SK-N-SH treated with all-trans-retinoic acid at 6 μM for 48 hours (cell line): ENCODE results near the gene RNF213.

Experiments used
- ARNTL ChIP-seq: fragments of 450-650 bp; formaldehyde crosslinking; IDR thresholded peaks from 2 replicates; pipeline ENCODE4 v1.5.0; 2020; ENCODE audit warnings: low read depth, mild to moderate bottlenecking, moderate library complexity, borderline replicate concordance
- RARB ChIP-seq: fragments of 250-450 bp; sonication (Bioruptor Pico); IDR thresholded peaks from 2 replicates; pipeline ENCODE4 v1.8.0; 2021; ENCODE audit warnings: mild to moderate bottlenecking, moderate library complexity
- ZC3H10 ChIP-seq: fragments of 250-450 bp; sonication (Bioruptor Pico); IDR thresholded peaks from 2 replicates; pipeline ENCODE4 v1.5.1; 2021; ENCODE audit warnings: mild to moderate bottlenecking, moderate library complexity
- ZFP30 ChIP-seq: fragments of 450-650 bp; formaldehyde crosslinking; IDR thresholded peaks from 2 replicates; pipeline ENCODE4 v1.5.0; 2022; ENCODE audit warnings: mild to moderate bottlenecking, moderate library complexity
- ZNF565 ChIP-seq: fragments of 450-650 bp; formaldehyde crosslinking; conservative IDR thresholded peaks from 2 replicates; pipeline ENCODE4 v1.5.0; 2020; ENCODE audit warnings: low read depth, mild to moderate bottlenecking, moderate library complexity
- TF ChIP-seq, protein P1 (sequence below): fragments of 250-450 bp; sonication (Bioruptor Pico); IDR thresholded peaks from 2 replicates; pipeline ENCODE4 v1.8.0; 2021; ENCODE audit warnings: low read depth, mild to moderate bottlenecking, moderate library complexity, borderline replicate concordance

GRCh38 chr17:80328634-80329380 is 68.2 kb downstream of the RNF213 start:
- TF ChIP-seq RARB (CRISPR knock-in tag) = no peak
- no peak for TF ChIP-seq ZNF565 (CRISPR knock-in tag)
- TF ChIP-seq, protein P1, sequence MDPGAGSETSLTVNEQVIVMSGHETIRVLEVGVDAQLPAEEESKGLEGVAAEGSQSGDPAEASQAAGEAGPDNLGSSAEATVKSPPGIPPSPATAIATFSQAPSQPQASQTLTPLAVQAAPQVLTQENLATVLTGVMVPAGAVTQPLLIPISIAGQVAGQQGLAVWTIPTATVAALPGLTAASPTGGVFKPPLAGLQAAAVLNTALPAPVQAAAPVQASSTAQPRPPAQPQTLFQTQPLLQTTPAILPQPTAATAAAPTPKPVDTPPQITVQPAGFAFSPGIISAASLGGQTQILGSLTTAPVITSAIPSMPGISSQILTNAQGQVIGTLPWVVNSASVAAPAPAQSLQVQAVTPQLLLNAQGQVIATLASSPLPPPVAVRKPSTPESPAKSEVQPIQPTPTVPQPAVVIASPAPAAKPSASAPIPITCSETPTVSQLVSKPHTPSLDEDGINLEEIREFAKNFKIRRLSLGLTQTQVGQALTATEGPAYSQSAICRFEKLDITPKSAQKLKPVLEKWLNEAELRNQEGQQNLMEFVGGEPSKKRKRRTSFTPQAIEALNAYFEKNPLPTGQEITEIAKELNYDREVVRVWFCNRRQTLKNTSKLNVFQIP (CRISPR knock-in tag) = no peak
- no peak for TF ChIP-seq ZC3H10 (CRISPR knock-in tag)
- no peak for TF ChIP-seq ZFP30 (CRISPR knock-in tag)
- TF ChIP-seq ARNTL (CRISPR knock-in tag) = no peak
